Body of pancreas (tissue), 4 donors: Measurements from ENCODE around the gene SORCS2.

ENCODE experiments used
- CTCF ChIP-seq, 7 experiments: fragments of 450-650 bp in 4 of 7; fragments of 200-600 bp in 3 of 7; sonication (generic) in 3 of 7; IDR thresholded peaks; one replicate each; pipeline ENCODE4 v1.5.1; 2016 to 2019; ENCODE audit warnings: antibody characterized with exemption in 7 of 7
- POLR2A ChIP-seq, 3 donors: fragments of 450-650 bp; IDR thresholded peaks; one replicate each; pipeline ENCODE4 v1.6.1; 2016; ENCODE audit warnings: antibody characterized with exemption in 3 of 3, mild to moderate bottlenecking in 2 of 3

DNA sequence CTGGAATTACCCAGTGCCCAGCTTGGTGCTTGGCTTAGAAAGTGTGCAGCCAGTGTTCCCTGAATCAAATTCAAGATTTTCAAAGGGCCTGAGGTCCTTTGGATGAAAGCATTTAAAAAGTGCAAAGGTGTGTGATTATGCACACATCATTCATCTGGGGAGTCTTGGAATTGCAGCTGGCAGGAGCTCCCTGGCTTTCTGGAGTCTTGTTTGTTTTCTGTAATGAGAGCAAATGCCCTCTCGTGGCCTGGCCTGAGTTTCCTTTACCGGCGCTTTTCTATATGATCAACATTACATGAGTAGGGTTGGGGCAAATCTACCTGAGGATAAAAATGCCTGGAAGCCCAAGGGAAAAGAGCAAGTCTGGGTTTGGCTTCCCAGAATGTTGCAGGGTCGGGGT, 24.6 kb upstream of the SORCS2 start:
- TF ChIP-seq CTCF (IDR thresholded peaks at IDR 0.05), result peak in 3 of 7 experiments; percentile 14 to 40 (median 24)
- no peak for TF ChIP-seq POLR2A (IDR thresholded peaks at IDR 0.05)
